Tibial nerve (tissue), 4 donors: ENCODE measurements around the gene EIF5A2.

Experiments used
- EP300 ChIP-seq, 2 donors: sonication (generic); formaldehyde crosslinking; IDR thresholded peaks; one replicate each; pipeline ENCODE4 v1.6.1; 2017; ENCODE audit warnings: antibody characterized with exemption in 2 of 2, mild to moderate bottlenecking in 1 of 2
- TF ChIP-seq, protein P1 (sequence below), 5 experiments: fragments of 200-600 bp in 3 of 5; fragments of 450-650 bp in 2 of 5; sonication (generic) in 3 of 5; IDR thresholded peaks; one replicate each; pipeline ENCODE4 v1.5.1; 2016 to 2019; ENCODE audit warnings: antibody characterized with exemption in 5 of 5, mild to moderate bottlenecking in 3 of 5, moderate library complexity in 2 of 5

DNA sequence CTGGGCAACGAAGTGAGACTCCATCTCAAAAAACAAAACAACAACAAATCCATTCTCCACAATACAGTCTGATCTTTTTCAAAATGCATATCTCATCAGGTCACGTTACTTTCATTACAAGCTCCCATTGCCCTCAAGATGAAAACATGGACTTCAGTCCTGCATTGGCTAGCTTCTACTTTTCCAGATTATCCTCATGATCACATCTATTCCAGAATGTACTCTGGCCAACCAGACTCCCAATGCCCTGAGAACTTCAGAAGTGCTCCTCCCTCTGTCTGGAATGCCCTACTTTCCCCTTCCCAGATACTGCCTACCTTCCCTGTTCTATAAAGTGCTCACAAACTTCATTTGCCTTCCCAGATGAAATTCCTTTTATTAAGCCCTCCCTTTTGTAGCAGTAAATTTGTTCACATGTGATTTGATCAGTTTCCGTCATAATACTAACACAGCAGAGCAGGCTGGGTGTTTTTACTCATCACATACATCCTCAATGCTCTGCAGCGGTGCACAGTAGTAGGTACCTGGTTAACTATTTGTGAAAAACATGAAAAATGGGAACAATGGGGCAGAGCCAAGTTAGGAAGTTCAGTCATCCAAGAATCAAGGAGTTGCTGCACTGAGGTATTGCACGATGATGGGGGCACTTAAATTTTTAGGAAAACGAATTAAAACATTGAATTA, 43.8 kb downstream of the EIF5A2 start:
- TF ChIP-seq, protein P1, sequence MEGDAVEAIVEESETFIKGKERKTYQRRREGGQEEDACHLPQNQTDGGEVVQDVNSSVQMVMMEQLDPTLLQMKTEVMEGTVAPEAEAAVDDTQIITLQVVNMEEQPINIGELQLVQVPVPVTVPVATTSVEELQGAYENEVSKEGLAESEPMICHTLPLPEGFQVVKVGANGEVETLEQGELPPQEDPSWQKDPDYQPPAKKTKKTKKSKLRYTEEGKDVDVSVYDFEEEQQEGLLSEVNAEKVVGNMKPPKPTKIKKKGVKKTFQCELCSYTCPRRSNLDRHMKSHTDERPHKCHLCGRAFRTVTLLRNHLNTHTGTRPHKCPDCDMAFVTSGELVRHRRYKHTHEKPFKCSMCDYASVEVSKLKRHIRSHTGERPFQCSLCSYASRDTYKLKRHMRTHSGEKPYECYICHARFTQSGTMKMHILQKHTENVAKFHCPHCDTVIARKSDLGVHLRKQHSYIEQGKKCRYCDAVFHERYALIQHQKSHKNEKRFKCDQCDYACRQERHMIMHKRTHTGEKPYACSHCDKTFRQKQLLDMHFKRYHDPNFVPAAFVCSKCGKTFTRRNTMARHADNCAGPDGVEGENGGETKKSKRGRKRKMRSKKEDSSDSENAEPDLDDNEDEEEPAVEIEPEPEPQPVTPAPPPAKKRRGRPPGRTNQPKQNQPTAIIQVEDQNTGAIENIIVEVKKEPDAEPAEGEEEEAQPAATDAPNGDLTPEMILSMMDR (IDR thresholded peaks at IDR 0.05): no peak
- TF ChIP-seq EP300 (IDR thresholded peaks at IDR 0.05): no peak
